Measurements from ENCODE around the gene MED13L.

The MED13L gene

GRCh38 chr12:116078396-116078795, 199.1 kb downstream of the MED13L start:
- DNase-seq (ENCODE audit: low read depth): no peak
- TF ChIP-seq, protein P1, sequence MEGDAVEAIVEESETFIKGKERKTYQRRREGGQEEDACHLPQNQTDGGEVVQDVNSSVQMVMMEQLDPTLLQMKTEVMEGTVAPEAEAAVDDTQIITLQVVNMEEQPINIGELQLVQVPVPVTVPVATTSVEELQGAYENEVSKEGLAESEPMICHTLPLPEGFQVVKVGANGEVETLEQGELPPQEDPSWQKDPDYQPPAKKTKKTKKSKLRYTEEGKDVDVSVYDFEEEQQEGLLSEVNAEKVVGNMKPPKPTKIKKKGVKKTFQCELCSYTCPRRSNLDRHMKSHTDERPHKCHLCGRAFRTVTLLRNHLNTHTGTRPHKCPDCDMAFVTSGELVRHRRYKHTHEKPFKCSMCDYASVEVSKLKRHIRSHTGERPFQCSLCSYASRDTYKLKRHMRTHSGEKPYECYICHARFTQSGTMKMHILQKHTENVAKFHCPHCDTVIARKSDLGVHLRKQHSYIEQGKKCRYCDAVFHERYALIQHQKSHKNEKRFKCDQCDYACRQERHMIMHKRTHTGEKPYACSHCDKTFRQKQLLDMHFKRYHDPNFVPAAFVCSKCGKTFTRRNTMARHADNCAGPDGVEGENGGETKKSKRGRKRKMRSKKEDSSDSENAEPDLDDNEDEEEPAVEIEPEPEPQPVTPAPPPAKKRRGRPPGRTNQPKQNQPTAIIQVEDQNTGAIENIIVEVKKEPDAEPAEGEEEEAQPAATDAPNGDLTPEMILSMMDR (IDR thresholded peaks at IDR 0.05; ENCODE audit: low read depth, low read length, missing control alignments): no peak
- H3K4me3 ChIP-seq (ENCODE audit: low read depth, low read length): no peak overlapping the region

DNA sequence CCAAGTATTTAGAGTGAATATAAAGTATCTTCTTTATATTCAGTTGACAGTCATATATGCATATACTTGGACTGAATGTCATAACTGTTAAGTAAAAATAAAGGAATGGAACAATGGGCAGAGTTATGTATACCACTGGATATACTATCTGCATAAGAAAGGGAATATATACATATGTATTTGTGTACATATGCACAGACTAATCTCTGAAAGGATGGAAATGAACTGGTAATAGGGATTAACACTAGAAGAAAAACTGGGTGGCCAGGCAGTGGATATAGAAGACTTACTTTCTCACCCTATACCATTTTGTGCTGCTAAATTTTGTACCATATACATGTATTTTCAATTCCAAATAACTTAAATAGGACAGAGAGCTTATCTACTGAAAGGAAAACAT, 200.1 kb downstream of the MED13L start:
- TF ChIP-seq, protein P1 (IDR thresholded peaks at IDR 0.05; ENCODE audit: low read depth, low read length, missing control alignments): no peak
- H3K4me3 ChIP-seq (ENCODE audit: low read depth, low read length): no peak overlapping the region
- no peak for DNase-seq (ENCODE audit: low read depth)

DNA sequence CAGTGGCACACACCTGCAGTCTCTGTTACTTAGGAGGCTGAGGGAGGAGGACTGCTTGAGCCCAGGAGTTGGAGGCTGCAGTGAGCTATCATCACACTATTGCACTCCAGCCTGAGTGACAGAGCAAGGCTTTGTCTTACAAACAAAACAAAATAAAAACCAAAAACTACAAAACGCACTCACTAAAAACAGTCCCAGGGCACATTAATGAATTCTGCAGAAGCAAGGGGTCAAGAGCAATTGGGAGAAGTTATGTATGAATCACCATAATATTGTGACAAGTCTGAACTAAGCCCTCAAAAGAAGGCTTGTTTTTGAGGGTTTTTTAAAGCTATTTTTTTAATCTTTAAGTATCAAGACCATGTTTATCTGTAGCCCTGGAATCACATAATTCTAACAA, 201.1 kb downstream of the MED13L start:
- no peak for DNase-seq (ENCODE audit: low read depth)
- H3K4me3 ChIP-seq (ENCODE audit: low read depth, low read length): no peak overlapping the region
- TF ChIP-seq, protein P1 (IDR thresholded peaks at IDR 0.05; ENCODE audit: low read depth, low read length, missing control alignments): no peak

GRCh38 chr12:116074686-116075085, 202.8 kb downstream of the MED13L start:
- no peak for DNase-seq (ENCODE audit: low read depth)
- TF ChIP-seq, protein P1 (IDR thresholded peaks at IDR 0.05; ENCODE audit: low read depth, low read length, missing control alignments): no peak
- no peak overlapping the region for H3K4me3 ChIP-seq (ENCODE audit: low read depth, low read length)

DNA sequence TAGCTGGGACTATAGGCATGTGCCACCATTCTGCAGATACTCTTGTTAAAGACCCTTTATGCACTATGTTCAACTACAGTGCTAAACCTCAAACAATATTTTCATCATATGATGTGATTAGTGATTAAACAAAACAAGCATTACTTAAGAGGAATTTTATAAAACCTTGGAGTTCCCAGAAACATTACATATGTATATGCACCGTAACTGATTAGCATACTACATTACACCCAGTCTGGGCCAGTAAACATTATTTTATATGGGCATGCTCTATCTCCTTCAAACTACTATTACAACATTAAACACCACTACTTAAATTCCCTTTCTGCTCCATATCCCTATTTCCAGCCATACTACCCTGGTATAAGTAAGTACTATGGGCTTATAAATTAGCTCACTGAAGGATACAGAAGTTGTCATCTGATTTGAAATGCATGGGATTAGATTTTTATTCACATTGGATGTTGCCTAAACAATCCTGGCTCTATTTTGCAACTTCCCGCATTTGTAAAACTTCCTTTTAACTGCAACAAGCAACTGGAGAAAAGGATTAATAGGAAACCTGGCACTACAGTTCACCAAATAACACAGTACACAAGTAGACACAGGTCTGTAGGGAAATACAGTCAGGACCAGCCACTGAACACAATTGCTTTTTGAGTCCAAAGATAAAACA, 205.8 kb downstream of the MED13L start:
- no peak overlapping the region for H3K4me3 ChIP-seq (ENCODE audit: low read depth, low read length)
- TF ChIP-seq, protein P1 (IDR thresholded peaks at IDR 0.05; ENCODE audit: low read depth, low read length, missing control alignments): no peak
- no peak for DNase-seq (ENCODE audit: low read depth)

DNA sequence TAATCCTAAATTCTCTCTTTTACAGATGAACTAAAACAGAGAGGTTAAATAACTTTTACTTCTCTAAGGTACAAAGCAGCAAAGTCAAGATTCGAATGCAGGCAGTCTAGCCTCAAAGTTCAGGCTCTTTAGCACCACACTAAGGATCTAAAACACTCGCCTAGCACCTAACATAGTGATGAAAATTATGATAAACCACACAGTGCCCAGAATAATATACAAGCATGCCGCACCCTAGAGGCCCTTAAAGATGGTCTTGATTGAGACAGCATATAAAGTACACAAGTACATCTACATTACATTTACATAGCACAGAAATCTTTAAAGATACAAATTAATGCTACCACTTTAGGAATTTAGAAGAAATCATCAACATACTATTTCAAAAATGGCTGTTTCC, 207.0 kb downstream of the MED13L start:
- no peak for DNase-seq (ENCODE audit: low read depth)
- H3K4me3 ChIP-seq (ENCODE audit: low read depth, low read length): no peak overlapping the region
- TF ChIP-seq, protein P1 (IDR thresholded peaks at IDR 0.05; ENCODE audit: low read depth, low read length, missing control alignments): no peak

GRCh38 chr12:116069943-116070342, 207.6 kb downstream of the MED13L start:
- DNase-seq (ENCODE audit: low read depth): no peak
- no peak overlapping the region for H3K4me3 ChIP-seq (ENCODE audit: low read depth, low read length)
- TF ChIP-seq, protein P1 (IDR thresholded peaks at IDR 0.05; ENCODE audit: low read depth, low read length, missing control alignments): no peak

Measured in GM12864 (cell line).